ENCODE measurements around the gene LGALS12.
A peak's percentile ranks its signal among the peaks of the same experiment; 100 is the strongest.
"Not testable (repeated sequence)": the region's sequence is repeated elsewhere in the genome, so short reads cannot be mapped to it uniquely, and the experiment has no call there.

The LGALS12 gene

GRCh38 chr11:63506876-63507275 lies 992 bp downstream of the LGALS12 start:
- DNase-seq = no peak

DNA sequence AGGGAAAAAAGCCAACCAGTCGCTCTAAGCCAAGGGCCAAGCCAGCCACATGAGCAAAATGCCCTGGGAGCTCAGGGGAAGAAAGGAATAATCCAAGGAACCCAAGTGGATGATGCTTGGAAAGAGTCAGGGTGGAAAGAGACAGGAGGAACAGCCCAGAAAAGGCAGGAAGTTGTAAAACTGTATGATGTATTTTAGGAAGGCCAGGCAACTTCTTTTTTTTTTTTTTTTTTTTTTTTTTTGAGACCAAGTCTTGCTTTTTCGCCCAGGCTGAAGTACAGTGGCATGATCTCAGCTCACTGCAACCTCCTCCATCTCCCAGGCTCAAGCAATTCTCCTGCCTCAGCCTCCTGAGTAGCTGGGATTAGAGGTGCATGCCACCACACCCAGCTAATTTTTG lies 1.6 kb downstream of the LGALS12 start:
- no peak for DNase-seq

DNA sequence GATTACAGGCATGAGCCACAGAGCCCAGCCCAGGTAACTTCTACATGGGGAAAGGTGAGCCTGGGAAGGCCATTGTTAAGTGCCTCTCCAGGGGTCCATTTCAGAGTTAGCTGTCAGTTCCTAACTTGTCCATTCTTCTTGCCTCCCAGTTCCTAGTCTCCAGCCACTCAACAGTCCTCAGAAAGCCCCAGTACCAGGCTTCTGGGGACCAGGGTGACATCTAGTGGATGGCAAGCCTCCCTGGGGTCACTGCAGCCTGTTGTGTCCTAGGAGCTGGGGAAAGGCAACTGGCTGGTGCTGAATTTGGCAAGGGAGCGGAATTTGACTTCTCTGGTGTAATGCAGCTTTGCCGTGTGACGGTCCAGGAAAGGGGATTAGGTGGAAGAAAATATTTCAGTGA lies 2.1 kb downstream of the LGALS12 start:
- no peak for DNase-seq

DNA sequence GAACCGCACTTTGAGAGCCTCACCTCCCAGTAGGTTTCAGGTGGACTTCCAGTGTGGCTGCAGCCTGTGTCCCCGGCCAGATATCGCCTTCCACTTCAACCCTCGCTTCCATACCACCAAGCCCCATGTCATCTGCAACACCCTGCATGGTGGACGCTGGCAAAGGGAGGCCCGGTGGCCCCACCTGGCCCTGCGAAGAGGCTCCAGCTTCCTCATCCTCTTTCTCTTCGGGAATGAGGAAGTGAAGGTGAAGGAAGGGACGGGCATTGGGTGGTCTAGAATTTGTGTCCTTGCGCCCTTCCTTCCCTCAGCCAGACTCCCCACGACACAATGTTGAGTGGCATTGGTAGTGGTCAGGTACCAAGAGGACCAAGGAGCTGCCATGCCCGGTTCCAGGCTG lies 2.9 kb downstream of the LGALS12 start:
- DNase-seq = no peak

DNA sequence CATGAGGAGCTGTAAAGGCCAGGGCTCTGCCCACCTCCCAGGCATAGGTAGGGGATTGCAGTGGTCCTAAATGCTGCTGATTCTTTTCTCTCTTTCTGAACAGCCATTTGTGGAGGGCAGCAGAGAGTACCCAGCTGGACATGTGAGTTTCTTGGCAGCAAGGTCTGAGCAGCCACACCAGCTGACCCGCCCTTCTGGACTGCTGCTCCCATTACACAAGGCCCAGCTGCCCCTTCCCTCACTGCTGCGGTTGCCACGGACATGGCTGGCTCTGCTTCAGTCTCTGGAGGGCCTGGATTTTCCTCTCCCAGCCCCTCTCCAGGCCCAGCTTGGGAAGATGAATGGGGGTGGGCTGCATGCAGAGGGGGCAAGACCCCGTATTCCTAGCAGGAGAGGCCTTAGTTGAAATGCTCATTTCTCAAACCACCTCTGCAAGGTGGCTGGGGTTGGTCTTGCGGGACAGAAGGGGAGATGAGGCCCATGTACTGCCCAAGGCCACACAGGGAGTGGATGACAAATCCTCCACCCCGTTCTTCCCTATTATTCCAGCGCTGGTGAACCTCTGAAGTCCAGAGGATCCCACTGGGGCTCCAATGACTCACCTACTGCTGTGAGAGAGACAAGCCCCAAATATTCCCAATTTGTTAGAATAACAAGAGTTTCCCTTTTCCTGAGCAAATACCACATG lies 4.6 kb downstream of the LGALS12 start:
- DNase-seq = no peak

- DNase-seq = no peak
These were observed 5.3 kb downstream of the LGALS12 start for GRCh38 chr11:63511048-63511748.

- DNase-seq = no peak
These were observed 6.9 kb downstream of the LGALS12 start for GRCh38 chr11:63512816-63513215.

DNA sequence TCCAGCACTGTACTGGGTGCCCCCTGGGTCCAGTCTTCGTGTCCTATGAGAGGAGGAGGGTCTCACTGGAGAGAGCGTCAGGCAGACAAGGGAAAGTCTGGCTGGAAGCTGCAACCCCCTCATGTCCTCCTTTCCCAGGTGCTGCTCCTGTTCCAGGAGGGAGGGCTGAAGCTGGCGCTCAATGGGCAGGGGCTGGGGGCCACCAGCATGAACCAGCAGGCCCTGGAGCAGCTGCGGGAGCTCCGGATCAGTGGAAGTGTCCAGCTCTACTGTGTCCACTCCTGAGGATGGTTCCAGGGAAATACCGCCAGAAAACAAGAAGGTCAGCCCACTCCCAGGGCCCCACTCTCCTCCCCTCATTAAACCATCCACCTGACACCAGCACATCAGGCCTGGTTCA lies 10.2 kb downstream of the LGALS12 start:
- DNase-seq = no peak

DNA sequence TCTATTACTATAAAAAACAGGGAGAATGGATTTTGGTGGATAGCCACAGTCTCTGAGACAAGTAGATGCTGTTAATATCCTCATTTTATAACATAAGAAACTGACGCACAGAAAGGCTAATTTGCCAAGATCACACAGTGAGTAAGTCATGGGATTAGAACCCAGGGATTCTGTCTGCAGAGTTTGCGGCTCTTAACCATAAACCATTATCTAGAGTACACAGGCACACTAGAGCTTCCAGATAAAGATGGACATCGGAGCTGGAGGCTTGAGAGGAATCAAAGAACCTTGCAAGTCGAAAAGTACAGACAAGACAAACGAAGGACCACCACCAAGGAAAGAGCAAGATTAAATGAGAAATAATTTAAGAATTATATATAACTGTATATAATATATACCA lies 11.3 kb downstream of the LGALS12 start:
- DNase-seq = no peak

DNA sequence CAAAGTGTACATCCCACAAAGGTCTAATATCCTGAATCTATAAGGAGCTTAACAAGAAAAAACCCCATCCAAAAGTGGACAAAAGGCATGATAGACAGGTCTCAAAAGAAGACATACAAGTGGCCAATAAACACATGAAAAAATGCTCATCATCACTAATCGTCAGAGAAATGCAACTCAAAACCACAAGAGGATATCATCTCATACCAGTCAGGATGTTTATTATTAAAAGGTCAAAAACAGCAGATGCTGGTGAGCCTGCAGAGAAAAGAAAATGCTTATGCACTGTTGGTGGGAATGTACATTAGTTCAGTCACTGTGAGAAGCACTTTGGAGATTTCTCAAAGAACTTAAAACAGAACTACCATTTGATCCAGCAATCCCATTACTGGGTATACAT lies 12.7 kb downstream of the LGALS12 start:
- no peak for DNase-seq

- no peak for DNase-seq
These were observed 14.8 kb downstream of the LGALS12 start for GRCh38 chr11:63520606-63521170.

DNA sequence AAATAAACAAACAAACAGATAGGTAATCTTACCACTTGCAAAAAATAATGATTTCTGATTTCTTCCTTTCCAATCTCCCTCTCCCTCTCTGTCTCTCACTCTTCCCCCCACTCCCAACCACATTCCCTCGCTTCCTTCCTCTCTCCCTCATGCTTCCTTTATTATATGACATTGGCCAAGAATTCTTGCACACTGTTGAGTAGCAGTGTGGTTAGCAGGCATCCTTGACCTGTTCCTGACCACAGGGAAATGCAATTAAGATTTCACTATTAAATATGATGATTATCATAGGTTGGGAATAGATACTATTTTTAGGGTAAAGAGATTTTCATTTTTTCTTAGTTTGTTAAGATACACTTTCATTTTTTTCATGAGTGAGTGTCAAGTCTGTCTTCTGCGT lies 16.0 kb downstream of the LGALS12 start:
- DNase-seq = no peak

DNA sequence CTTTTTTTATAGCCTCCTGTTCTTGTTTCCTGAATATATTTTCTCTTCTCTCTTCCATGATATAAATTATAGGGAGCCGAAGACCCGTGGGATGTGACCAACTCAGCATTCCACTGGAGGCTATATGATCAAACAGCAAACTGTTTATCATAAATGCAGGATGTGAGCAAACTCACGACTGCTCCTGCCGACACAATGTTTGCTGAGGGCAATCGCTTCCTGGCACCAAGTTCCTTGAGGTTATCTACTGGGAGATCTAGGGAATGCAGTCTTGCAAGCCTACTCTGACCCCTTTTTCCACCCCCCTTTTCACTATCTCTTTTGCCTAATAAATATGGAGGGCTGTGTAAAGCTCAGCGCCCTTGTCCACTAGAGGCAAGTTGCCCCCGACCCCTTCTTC lies 17.3 kb downstream of the LGALS12 start:
- DNase-seq = no peak

DNA sequence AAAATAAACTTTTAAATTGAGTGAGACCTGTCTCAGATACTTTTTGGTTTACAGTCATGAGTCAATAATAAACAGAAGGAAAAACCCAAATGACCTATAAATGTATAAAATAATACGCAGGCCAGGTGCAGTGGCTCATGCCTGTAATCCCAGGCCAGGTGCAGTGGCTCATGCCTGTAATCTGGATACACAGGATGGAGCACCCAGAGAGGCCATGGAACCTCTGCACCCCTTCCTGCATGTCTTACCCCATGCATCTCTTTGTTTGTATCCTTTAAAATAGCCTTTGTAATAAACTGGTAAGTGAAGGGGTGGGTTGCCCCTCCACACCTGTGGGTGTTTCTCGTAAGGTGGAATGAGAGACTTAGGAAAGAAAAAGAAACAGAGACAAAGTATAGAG lies 21.8 kb downstream of the LGALS12 start:
- DNase-seq = no peak

DNA sequence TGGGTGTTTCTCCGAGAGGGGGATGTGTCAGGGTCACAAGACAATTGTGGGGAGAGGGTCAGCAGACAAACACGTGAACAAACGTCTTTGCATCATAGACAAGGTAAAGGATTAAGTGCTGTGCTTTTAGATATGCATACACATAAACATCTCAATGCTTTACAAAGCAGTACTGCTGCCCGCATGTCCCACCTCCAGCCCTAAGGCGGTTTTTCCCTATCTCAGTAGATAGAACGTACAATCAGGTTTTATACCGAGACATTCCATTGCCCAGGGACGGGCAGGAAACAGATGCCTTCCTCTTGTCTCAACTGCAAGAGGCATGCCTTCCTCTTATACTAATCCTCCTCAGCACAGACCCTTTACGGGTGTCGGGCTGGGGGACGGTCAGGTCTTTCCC lies 22.3 kb downstream of the LGALS12 start:
- DNase-seq = not testable (repeated sequence)

DNA sequence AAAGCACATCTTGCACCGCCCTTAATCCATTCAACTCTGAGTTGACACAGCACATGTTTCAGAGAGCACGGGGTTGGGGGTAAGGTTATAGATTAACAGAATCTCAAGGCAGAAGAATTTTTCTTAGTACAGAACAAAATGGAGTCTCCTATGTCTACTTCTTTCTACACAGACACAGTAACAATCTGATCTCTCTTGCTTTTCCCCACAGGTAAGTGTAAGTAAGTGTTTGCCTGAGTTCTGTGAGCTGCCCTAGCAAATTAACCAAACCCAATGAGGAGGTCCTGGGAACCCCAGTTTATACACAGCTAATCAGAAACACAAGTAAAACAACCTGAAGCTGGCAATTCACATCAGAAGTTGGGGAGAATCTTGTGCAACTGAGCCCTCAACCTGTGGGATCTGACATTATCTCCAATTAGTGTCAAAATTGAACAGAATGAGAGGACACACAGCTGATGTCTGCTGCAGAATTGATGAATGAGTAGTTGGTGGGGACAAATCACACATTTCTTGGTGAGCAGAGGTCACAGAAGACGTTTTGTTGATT lies 22.9 kb downstream of the LGALS12 start:
- not testable (repeated sequence) for DNase-seq

- not testable (repeated sequence) for DNase-seq
These were observed 23.5 kb downstream of the LGALS12 start for GRCh38 chr11:63529373-63529772.

DNA sequence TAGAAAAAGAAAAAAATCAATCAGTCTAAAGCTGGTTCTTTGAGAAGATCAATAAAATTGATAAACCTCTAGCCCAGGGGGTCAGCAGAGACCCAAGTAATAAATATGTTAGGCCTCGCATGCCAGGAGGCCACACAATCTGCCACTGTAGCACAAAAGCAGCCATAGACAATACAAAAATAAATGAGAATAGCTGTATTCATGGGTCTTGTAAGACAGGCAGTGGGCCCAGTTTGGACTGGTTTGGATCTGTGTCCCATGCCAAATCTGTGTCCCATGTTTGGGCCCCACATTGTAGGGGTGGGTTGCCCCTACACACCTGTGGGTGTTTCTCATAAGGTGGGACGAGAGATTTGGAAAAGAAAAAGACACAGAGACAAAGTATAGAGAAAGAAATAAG lies 24.1 kb downstream of the LGALS12 start:
- no peak for DNase-seq

- peak; percentile 29 for DNase-seq
These were observed 25.3 kb downstream of the LGALS12 start for GRCh38 chr11:63531074-63531792.

GRCh38 chr11:63532117-63532516 lies 26.2 kb downstream of the LGALS12 start:
- DNase-seq = no peak

DNA sequence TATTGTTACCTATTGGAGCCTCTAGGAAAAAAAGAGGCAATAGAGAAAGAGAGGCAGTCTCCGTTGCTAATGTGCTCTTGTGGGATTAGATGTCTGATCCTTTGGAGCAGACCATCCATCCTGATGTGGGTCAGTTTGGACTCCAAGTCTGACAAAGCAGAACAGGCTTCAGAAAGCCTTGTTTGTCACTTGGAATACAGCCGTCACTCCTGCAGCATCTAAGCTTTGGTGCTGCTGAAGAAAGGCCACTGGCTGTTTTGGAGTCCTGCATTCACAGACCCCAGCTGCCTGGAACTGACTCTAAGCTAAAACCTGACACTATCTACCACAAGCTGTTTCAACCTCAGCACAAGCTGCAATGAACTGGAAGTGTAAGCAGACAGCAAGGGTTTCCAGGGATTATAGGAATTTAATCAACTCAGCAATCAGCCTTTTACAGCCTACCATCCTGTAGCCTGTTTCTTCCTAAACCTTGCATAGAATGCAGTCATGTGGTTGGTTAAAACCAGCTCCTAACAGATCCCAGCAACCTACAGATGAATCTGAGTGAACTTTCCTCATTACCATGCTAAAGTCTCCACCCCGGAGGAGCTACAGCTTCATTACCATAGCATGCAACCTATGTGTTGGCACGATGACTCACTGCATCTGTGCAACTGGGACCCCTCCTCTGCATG lies 27.1 kb downstream of the LGALS12 start:
- no peak for DNase-seq

DNA sequence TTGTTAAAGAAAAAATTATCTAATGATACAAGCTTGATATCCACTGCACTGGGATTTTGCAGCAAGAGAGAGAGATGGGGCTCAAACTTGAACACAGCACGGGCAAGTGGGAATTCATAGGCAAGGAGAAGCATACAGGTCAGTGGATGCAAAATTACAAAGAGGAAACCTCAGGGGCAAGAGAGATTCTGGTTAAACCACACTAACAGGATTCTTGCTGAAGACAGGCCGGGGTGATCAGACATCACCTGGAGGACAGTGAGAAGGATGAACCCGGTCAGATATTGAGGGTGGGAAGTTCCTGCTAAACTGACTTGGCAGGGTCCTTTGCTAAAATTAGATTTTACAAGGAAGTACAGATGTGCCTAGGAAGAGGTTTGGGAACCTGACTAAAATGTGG lies 28.2 kb downstream of the LGALS12 start:
- DNase-seq = no peak

DNA sequence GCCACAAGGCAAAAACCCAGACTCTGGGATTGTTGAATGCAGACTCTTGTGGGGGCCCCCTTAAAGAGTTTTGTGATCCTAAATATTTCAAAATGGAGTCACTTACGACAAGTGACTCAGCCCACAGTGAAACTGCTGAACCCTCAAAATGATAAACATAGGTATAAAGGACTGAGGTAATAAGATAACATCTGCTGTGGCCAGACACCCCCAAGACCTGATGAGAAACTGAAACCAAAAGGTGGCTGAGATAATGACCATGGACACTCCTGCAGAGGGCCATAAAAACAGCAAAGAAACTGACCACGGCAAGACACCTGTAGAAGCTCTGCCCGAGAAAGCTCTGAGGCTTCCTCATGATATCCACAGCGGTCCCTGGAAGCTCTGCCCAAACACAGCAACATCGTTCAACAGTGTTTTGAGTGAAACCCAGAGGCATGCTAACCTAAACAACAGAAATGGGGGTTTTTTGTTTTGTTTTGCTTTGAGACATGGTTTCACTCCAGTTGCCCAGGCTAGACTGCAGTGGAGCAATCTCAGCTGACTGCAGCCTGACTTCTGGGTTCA lies 29.1 kb downstream of the LGALS12 start:
- DNase-seq = no peak
